Endodermal cell (in vitro differentiated cells): ENCODE data around the gene CCDC69. TPM values are rescaled to one million over a fixed set of nuclear protein-coding genes. Genes with fewer than 3 reads are reported as not detected.

Source experiments
- DNase-seq: peaks from one replicate; pipeline ENCODE4 v3.0.0-alpha.2; 2017
- H3K27ac ChIP-seq: 2 replicates; pipeline ENCODE4 v1.5.1; 2013; ENCODE audit warnings: mild to moderate bottlenecking, low read depth, low read length, moderate library complexity
- H3K27me3 ChIP-seq: 2 replicates; pipeline ENCODE4 v1.6.1; 2013; ENCODE audit warnings: mild to moderate bottlenecking, low read length, moderate library complexity; ENCODE audit not compliant: insufficient read depth, control insufficient read depth, poor library complexity, severe bottlenecking
- H3K36me3 ChIP-seq: 2 replicates; pipeline ENCODE4 v1.7.0; 2013; ENCODE audit warnings: mild to moderate bottlenecking, low read length, moderate library complexity; ENCODE audit not compliant: control insufficient read depth, insufficient read depth
- H3K4me1 ChIP-seq: one replicate; pipeline ENCODE4 v1.7.0; 2013; ENCODE audit warnings: low read length; ENCODE audit not compliant: control insufficient read depth, insufficient read depth
- H3K4me3 ChIP-seq: 2 replicates; pipeline ENCODE4 v1.5.1; 2013; ENCODE audit warnings: mild to moderate bottlenecking, low read length, moderate library complexity
- H3K9ac ChIP-seq: 2 replicates; pipeline ENCODE4 v1.6.1; 2013; ENCODE audit warnings: mild to moderate bottlenecking, low read length, moderate library complexity; ENCODE audit not compliant: poor library complexity, severe bottlenecking; ENCODE audit errors: extremely low read depth
- H3K9me3 ChIP-seq: 2 replicates; pipeline ENCODE4 v1.6.1; 2013; ENCODE audit warnings: mild to moderate bottlenecking, low read length, moderate library complexity; ENCODE audit not compliant: control insufficient read depth
- H3K27ac Mint-ChIP-seq: 2 replicates; pipeline ENCODE4 v1.8.0; 2020; ENCODE audit warnings: mixed read lengths
- H3K27me3 Mint-ChIP-seq: 2 replicates; pipeline ENCODE4 v1.8.0; 2021; ENCODE audit warnings: mild to moderate bottlenecking, mixed read lengths; ENCODE audit not compliant: insufficient read depth
- H3K36me3 Mint-ChIP-seq: 2 replicates; pipeline ENCODE4 v1.8.0; 2020; ENCODE audit warnings: low read depth, mixed read lengths
- H3K4me1 Mint-ChIP-seq: 2 replicates; pipeline ENCODE4 v1.8.0; 2020; ENCODE audit warnings: mixed read lengths
- H3K4me3 Mint-ChIP-seq: 2 replicates; pipeline ENCODE4 v1.8.0; 2020; ENCODE audit warnings: mild to moderate bottlenecking, moderate library complexity, mixed read lengths
- H3K9me3 Mint-ChIP-seq: 2 replicates; pipeline ENCODE4 v1.8.0; 2020; ENCODE audit warnings: mild to moderate bottlenecking, mixed read lengths
- CTCF ChIP-seq: fragments of 200-600 bp; sonication (generic); conservative IDR thresholded peaks from 2 replicates; pipeline ENCODE4 v1.5.0; 2021; ENCODE audit warnings: antibody characterized with exemption, mild to moderate bottlenecking
- WGBS, 2 experiments: methylation state at CpG; one replicate each; pipeline versions ENCODE4 v1.1.5 to v1.1.7; 2013; ENCODE audit warnings: missing lambda C conversion rate in 2 of 2, mixed read lengths in 1 of 2; ENCODE audit not compliant: insufficient coverage in 1 of 2, insufficient read length in 1 of 2; 5-methylcytosine and 5-hydroxymethylcytosine counted together
- total RNA-seq, 2 donors: library from RNA; stranded (reverse); fragmentation: NEBNext Ultra II Directional in 1 of 2; extraction: Animal tissue kit (Norgen Biotek cat#: 25700) in 1 of 2; gene quantifications; 2 replicates in 1 of 2; 3 replicates in 1 of 2; pipeline ENCODE4 v1.2.1, GENCODE V29; 2021

The CCDC69 gene
- total RNA-seq, 2 donors from 2014 or later, result 4.4 to 6.4 TPM

DNA sequence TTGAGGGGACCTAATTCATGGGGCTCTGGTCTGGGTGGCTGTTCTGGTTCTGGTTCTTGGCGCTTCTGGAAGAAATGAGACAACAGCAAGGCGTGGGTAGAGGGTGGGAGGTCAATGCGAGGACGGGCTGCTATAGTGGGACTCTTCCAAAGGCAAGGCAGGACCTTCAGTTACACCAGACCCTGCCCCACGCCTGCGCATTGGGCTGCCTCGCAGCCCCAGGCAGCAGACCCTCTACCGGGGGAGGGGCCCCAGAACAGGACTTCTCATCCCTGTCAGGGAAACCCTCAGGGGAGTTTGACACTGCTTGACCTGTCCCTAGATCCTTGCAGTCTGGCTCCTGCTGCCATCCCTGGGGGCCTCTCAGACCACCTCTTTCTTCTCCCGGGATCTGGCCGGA is 18.5 kb downstream of the CCDC69 start:
- H3K4me3 ChIP-seq, result no peak overlapping the region
- no peak for DNase-seq
- no peak overlapping the region for H3K27ac ChIP-seq
- no peaks in the 10 kb centered on the region for H3K9me3 ChIP-seq
- WGBS, 2 experiments, result 92% methylated on average over 10 of the region's 10 CpGs; no CpG with 5 or more reads in 1 of the 2 experiments
- no peaks in the 10 kb centered on the region for H3K36me3 ChIP-seq
- H3K9me3 Mint-ChIP-seq, result no peaks in the 10 kb centered on the region
- H3K4me1 Mint-ChIP-seq, result peaks cover 7% of the 10 kb centered on the region
- H3K27me3 ChIP-seq, result peaks cover 34% of the 10 kb centered on the region
- no peak overlapping the region for H3K4me3 Mint-ChIP-seq
- peaks cover 45% of the 10 kb centered on the region for H3K27me3 Mint-ChIP-seq
- no peak overlapping the region for H3K27ac Mint-ChIP-seq
- TF ChIP-seq CTCF, result no peak
- no peaks in the 10 kb centered on the region for H3K4me1 ChIP-seq
- H3K9ac ChIP-seq, result no peak overlapping the region
- no peaks in the 10 kb centered on the region for H3K36me3 Mint-ChIP-seq

GRCh38 chr5:151204051-151204450 is 19.8 kb downstream of the CCDC69 start:
- no peak for TF ChIP-seq CTCF
- Histone ChIP-seq H3K36me3 (no peaks in the 10 kb centered on the region), H3K9ac (no peak overlapping the region), H3K27me3 (peaks cover 48% of the 10 kb centered on the region), H3K27ac (no peak overlapping the region), H3K4me1 (no peaks in the 10 kb centered on the region), H3K4me3 (no peak overlapping the region), H3K9me3 (no peaks in the 10 kb centered on the region)
- no peak overlapping the region for H3K4me3 Mint-ChIP-seq
- H3K4me1 Mint-ChIP-seq, result peaks cover 7% of the 10 kb centered on the region
- H3K27ac Mint-ChIP-seq, result no peak overlapping the region
- WGBS, 2 experiments, result 92 to 93% methylated on average over 2 to 5 of the region's 5 CpGs
- no peaks in the 10 kb centered on the region for H3K9me3 Mint-ChIP-seq
- no peaks in the 10 kb centered on the region for H3K36me3 Mint-ChIP-seq
- no peak for DNase-seq
- peaks cover 54% of the 10 kb centered on the region for H3K27me3 Mint-ChIP-seq

GRCh38 chr5:151202381-151203139 is 21.3 kb downstream of the CCDC69 start:
- TF ChIP-seq CTCF, result no peak

More at GRCh38 chr5:151202381-151203139, 21.3 kb downstream of the CCDC69 start:
- H3K27ac Mint-ChIP-seq, result no peak overlapping the region
- no peaks in the 10 kb centered on the region for H3K9me3 Mint-ChIP-seq
- no peak overlapping the region for H3K27ac ChIP-seq
- peaks cover 7% of the 10 kb centered on the region for H3K4me1 Mint-ChIP-seq
- H3K36me3 ChIP-seq, result no peaks in the 10 kb centered on the region
- H3K9me3 ChIP-seq, result no peaks in the 10 kb centered on the region
- no peaks in the 10 kb centered on the region for H3K36me3 Mint-ChIP-seq
- no peak overlapping the region for H3K4me3 ChIP-seq
- no peaks in the 10 kb centered on the region for H3K4me1 ChIP-seq
- H3K9ac ChIP-seq, result no peak overlapping the region
- H3K27me3 ChIP-seq, result peaks cover 57% of the 10 kb centered on the region
- no peak for DNase-seq
- H3K4me3 Mint-ChIP-seq, result no peak overlapping the region
- WGBS, 2 experiments, result 87 to 91% methylated on average over 5 of the region's 5 CpGs
- H3K27me3 Mint-ChIP-seq, result peaks cover 53% of the 10 kb centered on the region
